IMR-90 (cell line): ENCODE results near the gene ATG9B. TPM values are rescaled to one million over a fixed set of nuclear protein-coding genes. Genes with fewer than 3 reads are reported as not detected.

Source experiments
- ATAC-seq: fragments of 200-7000 bp; cut with Tn5 transposase; 2 replicates; pipeline ENCODE4 v1.9.1; 2020; ENCODE audit warnings: low read depth, mild to moderate bottlenecking, moderate library complexity
- BruUV-seq: library from RNA; stranded (reverse); fragments of 400-500 nt; replicated peaks from 2 replicates; lab custom pipeline; 2021; lab: Mats Ljungman, UMichigan
- CTCF ChIA-PET: fragments of 300-600 bp; formaldehyde crosslinking; extraction: SDS; loops from one replicate; lab custom pipeline; 2021; ENCODE audit warnings: antibody characterized with exemption; lab: Yijun Ruan, JAX
- POLR2A ChIA-PET: fragments of 300-600 bp; sonication (Branson Sonifier 250); formaldehyde crosslinking; loops from one replicate; lab custom pipeline; 2022; ENCODE audit warnings: antibody characterized with exemption; ENCODE audit not compliant: unreplicated experiment; lab: Charles Lee
- DNase-seq: peaks from one replicate; pipeline ENCODE4 v3.0.0; 2013
- H2AFZ ChIP-seq: replicated peaks from 2 replicates; pipeline ENCODE3; 2013; ENCODE audit warnings: low read length, mild to moderate bottlenecking; ENCODE audit not compliant: poor library complexity
- H2AK5ac ChIP-seq: 2 replicates; pipeline ENCODE4 v1.6.1; 2013; ENCODE audit warnings: low read depth, low read length, inconsistent platforms
- H2AK9ac ChIP-seq: replicated peaks from 2 replicates; pipeline ENCODE3; 2013; ENCODE audit warnings: mild to moderate bottlenecking, low read depth, low read length, moderate library complexity; ENCODE audit not compliant: poor library complexity
- H2BK120ac ChIP-seq: 2 replicates; pipeline ENCODE4 v1.6.1; 2013; ENCODE audit warnings: low read depth, low read length, inconsistent platforms
- H2BK15ac ChIP-seq: 3 replicates; pipeline ENCODE4 v1.6.1; 2013; ENCODE audit warnings: low read depth, low read length, inconsistent platforms
- H2BK20ac ChIP-seq: 2 replicates; pipeline ENCODE4 v1.6.1; 2013; ENCODE audit warnings: low read depth, mild to moderate bottlenecking, inconsistent platforms, low read length, moderate library complexity
- H2BK5ac ChIP-seq: 2 replicates; pipeline ENCODE4 v1.6.1; 2013; ENCODE audit warnings: mild to moderate bottlenecking, low read depth, low read length, inconsistent platforms; ENCODE audit not compliant: poor library complexity, severe bottlenecking
- H3K14ac ChIP-seq: replicated peaks from 2 replicates; pipeline ENCODE4 v1.6.1; 2013; ENCODE audit warnings: low read depth, low read length, inconsistent platforms
- H3K18ac ChIP-seq: 2 replicates; pipeline ENCODE4 v1.6.1; 2013; ENCODE audit warnings: low read depth, low read length, control low read depth
- H3K23ac ChIP-seq: 2 replicates; pipeline ENCODE4 v1.6.1; 2013; ENCODE audit warnings: low read depth, low read length, inconsistent platforms
- H3K27ac ChIP-seq: 2 replicates; pipeline ENCODE4 v1.5.1; 2013; ENCODE audit warnings: mild to moderate bottlenecking, control low read depth, low read length; ENCODE audit not compliant: insufficient read depth
- H3K27me3 ChIP-seq: 2 replicates; pipeline ENCODE4 v1.6.1; 2013; ENCODE audit warnings: low read length; ENCODE audit not compliant: control insufficient read depth, insufficient read depth
- H3K36me3 ChIP-seq: 2 replicates; pipeline ENCODE4 v1.6.1; 2013; ENCODE audit warnings: low read length, mixed read lengths; ENCODE audit not compliant: control insufficient read depth, insufficient read depth
- H3K4ac ChIP-seq: 2 replicates; pipeline ENCODE4 v1.6.1; 2013; ENCODE audit warnings: low read depth, low read length, inconsistent platforms
- H3K4me1 ChIP-seq: 2 replicates; pipeline ENCODE4 v1.6.1; 2013; ENCODE audit warnings: low read length, mixed read lengths; ENCODE audit not compliant: control insufficient read depth, insufficient read depth
- H3K4me2 ChIP-seq: 2 replicates; pipeline ENCODE4 v1.6.1; 2013; ENCODE audit warnings: low read depth, mild to moderate bottlenecking, control low read depth, low read length, moderate library complexity
- H3K4me3 ChIP-seq: 2 replicates; pipeline ENCODE4 v1.5.1; 2013; ENCODE audit warnings: low read depth, mild to moderate bottlenecking, control low read depth, low read length, moderate library complexity; ENCODE audit not compliant: insufficient read depth
- H3K56ac ChIP-seq: 2 replicates; pipeline ENCODE4 v1.6.1; 2013; ENCODE audit warnings: low read length, inconsistent platforms; ENCODE audit not compliant: insufficient read depth; ENCODE audit errors: extremely low read depth
- H3K79me1 ChIP-seq, 2 experiments: 2 replicates each; pipeline ENCODE4 v1.6.1; 2013; ENCODE audit warnings: low read length in 2 of 2, inconsistent platforms in 1 of 2, low read depth in 1 of 2
- H3K9ac ChIP-seq: 2 replicates; pipeline ENCODE4 v1.6.1; 2013; ENCODE audit warnings: low read depth, low read length, control low read depth
- H3K9me1 ChIP-seq: 2 replicates; pipeline ENCODE4 v1.6.1; 2013; ENCODE audit warnings: low read length, inconsistent platforms; ENCODE audit not compliant: insufficient read depth
- H3K9me3 ChIP-seq: 2 replicates; pipeline ENCODE4 v1.6.1; 2013; ENCODE audit warnings: low read length; ENCODE audit not compliant: control insufficient read depth, insufficient read depth
- H4K20me1 ChIP-seq: 2 replicates; pipeline ENCODE4 v1.6.1; 2013; ENCODE audit warnings: low read length, inconsistent platforms; ENCODE audit not compliant: insufficient read depth
- H4K5ac ChIP-seq: 2 replicates; pipeline ENCODE4 v1.6.1; 2013; ENCODE audit warnings: mild to moderate bottlenecking, low read depth, low read length, control low read depth
- H4K8ac ChIP-seq, 2 experiments: 2 replicates each; pipeline ENCODE4 v1.6.1; 2013; ENCODE audit warnings: low read depth in 2 of 2, low read length in 2 of 2, control low read depth in 1 of 2, inconsistent platforms in 1 of 2
- H4K91ac ChIP-seq: 2 replicates; pipeline ENCODE4 v1.6.1; 2013; ENCODE audit warnings: low read depth, low read length, inconsistent platforms; ENCODE audit not compliant: insufficient read depth
- BHLHE40 ChIP-seq: fragments of 150-350 bp; IDR thresholded peaks from 2 replicates; pipeline ENCODE4 v1.6.1; 2016; ENCODE audit warnings: mild to moderate bottlenecking, low read depth, low read length
- CEBPB ChIP-seq: IDR thresholded peaks from 2 replicates; pipeline ENCODE4 v1.6.1; 2012; ENCODE audit warnings: low read depth, low read length, improper control_type of control experiment
- CHD1 ChIP-seq: IDR thresholded peaks from 2 replicates; pipeline ENCODE4 v1.6.1; 2012; ENCODE audit warnings: low read depth, low read length, improper control_type of control experiment
- FOS ChIP-seq: fragments of 150-350 bp; IDR thresholded peaks from 2 replicates; pipeline ENCODE4 v1.6.1; 2016; ENCODE audit warnings: low read depth, low read length
- MAZ ChIP-seq: IDR thresholded peaks from 2 replicates; pipeline ENCODE4 v1.6.1; 2012; ENCODE audit warnings: low read depth, mild to moderate bottlenecking, low read length, improper control_type of control experiment, moderate library complexity, borderline replicate concordance
- MXI1 ChIP-seq: IDR thresholded peaks from 2 replicates; pipeline ENCODE4 v1.6.1; 2012; ENCODE audit warnings: low read depth, mild to moderate bottlenecking, low read length, moderate library complexity, borderline replicate concordance
- POLR2A ChIP-seq: IDR thresholded peaks from 2 replicates; pipeline ENCODE4 v1.6.1; 2012; ENCODE audit warnings: mild to moderate bottlenecking, low read depth, low read length
- RAD21 ChIP-seq: IDR thresholded peaks from 2 replicates; pipeline ENCODE4 v1.6.1; 2012; ENCODE audit warnings: low read length, improper control_type of control experiment
- RCOR1 ChIP-seq: IDR thresholded peaks from 2 replicates; pipeline ENCODE4 v1.6.1; 2012; ENCODE audit warnings: mild to moderate bottlenecking, low read length, improper control_type of control experiment; ENCODE audit not compliant: insufficient replicate concordance
- RFX5 ChIP-seq: IDR thresholded peaks from 2 replicates; pipeline ENCODE4 v1.8.0; 2012; ENCODE audit warnings: low read depth, mild to moderate bottlenecking, low read length, moderate library complexity
- SMC3 ChIP-seq: fragments of 150-350 bp; IDR thresholded peaks from 2 replicates; pipeline ENCODE4 v1.6.1; 2016; ENCODE audit warnings: low read depth, mild to moderate bottlenecking, antibody characterized with exemption, low read length, moderate library complexity
- WGBS, 2 experiments: methylation state at CpG; one replicate each; pipeline versions ENCODE4 v1.1.5 to v1.1.7; 2013; ENCODE audit warnings: missing lambda C conversion rate in 2 of 2; ENCODE audit not compliant: insufficient read length in 1 of 2; ENCODE audit errors: extremely low coverage in 2 of 2; 5-methylcytosine and 5-hydroxymethylcytosine counted together
- dilution Hi-C: fragments of 300-500 bp; cut with HindIII; formaldehyde crosslinking; loops from one replicate; pipeline ENCODE4 v1.14.3; 2018; ENCODE audit warnings: low sequenced_read_pairs; ENCODE audit not compliant: unreplicated experiment
- in situ Hi-C: fragments of 300-500 bp; cut with MboI; formaldehyde crosslinking; loops from 3 replicates; pipeline ENCODE4 v1.14.3; 2019; ENCODE audit warnings: low sequenced_read_pairs, inconsistent platforms, mixed read lengths
- intact Hi-C: fragments of 100-400 bp; cut with micrococcal nuclease; formaldehyde crosslinking; loops from 2 replicates; pipeline ENCODE4 v1.10.0; 2022
- polyA plus RNA-seq, 3 experiments: library from polyadenylated mRNA; depleted of rRNA; stranded (reverse); fragments of >200 nt; gene quantifications; 2 replicates each; pipeline ENCODE4 v1.2.3, GENCODE V29; 2012; ENCODE audit warnings: low replicate concordance in 1 of 3
- total RNA-seq: library from RNA; depleted of rRNA; stranded (reverse); fragments of >200 nt; gene quantifications from 2 replicates; pipeline ENCODE4 v1.2.3, GENCODE V29; 2012
- TF ChIP-seq, protein P1 (sequence below): conservative IDR thresholded peaks from 2 replicates; pipeline ENCODE4 v1.5.1; 2012; ENCODE audit warnings: mild to moderate bottlenecking, low read depth, low read length, improper control_type of control experiment
- TF ChIP-seq, protein P2 (sequence below): fragments of 150-350 bp; IDR thresholded peaks from 2 replicates; pipeline ENCODE4 v1.6.1; 2017; ENCODE audit warnings: mild to moderate bottlenecking, antibody characterized with exemption, low read length, low read depth
- TF ChIP-seq, protein P3 (sequence below): fragments of 150-350 bp; IDR thresholded peaks from 2 replicates; pipeline ENCODE4 v1.6.1; 2016; ENCODE audit warnings: low read depth, mild to moderate bottlenecking, low read length, moderate library complexity, borderline replicate concordance

Gene ATG9B
- total and polyA plus RNA-seq, 2 of the 4 experiments (the other 2 are of a cell fraction), result 0.18 to 0.91 TPM

DNA sequence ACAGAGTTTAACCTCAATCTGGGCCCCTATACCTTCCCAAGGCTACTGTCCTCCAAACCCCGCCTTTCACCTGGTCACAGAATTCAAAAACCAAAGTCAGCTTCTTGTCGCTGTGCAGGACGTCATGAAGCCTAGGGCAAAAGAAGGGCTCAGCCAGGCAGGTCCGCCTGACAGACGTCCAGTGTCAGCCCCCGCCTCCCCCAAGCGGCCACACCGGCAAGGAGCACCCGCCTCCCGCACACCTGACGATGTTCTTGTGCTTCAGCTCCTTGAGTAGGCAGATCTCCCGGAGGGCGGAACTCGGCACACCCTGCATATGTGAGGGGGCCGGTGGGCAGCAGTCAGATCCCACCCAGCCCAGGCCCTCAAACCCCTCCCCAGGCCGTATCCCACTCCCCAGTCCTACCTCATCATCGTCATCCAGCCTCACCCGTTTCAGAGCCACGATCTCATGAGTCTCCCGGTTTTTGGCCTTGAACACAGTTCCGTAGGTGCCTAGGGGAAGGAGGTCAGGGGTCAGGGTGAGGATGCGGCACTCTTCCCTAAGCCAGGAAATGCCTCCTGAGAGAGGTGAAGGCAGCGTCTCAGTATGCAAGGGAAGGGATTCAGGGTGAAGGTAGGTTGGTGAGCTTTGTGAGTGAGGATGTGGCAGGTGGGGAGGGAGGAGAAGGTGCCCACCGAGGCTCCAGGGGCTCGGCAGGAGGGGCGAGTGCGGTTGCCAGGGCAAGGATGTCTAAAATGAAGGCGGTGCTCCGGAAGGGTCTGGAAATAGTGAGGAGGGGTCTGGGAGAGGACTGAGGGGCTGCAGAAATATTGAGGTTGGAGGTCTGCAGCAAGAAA, 32.6 kb upstream of the ATG9B start:
- 26% methylated on average over 10 of the region's 29 CpGs; no CpG with 5 or more reads in 1 of the 2 experiments for WGBS, 2 experiments
- H3K9ac ChIP-seq, result peak overlapping the region; percentile 88
- H3K56ac ChIP-seq, result peak overlapping the region; percentile 10; the same call in 1 of the 2 replicates
- no peak overlapping the region for H2BK5ac ChIP-seq
- peak overlapping the region; percentile 67 for H3K4me3 ChIP-seq
- BruUV-seq, result no TSS peak
- no peaks in the 10 kb centered on the region for H3K9me3 ChIP-seq
- peaks cover 31% of the 10 kb centered on the region for H3K4me1 ChIP-seq
- H3K14ac ChIP-seq, result peak overlapping the region; percentile 92; the same call in 1 of the 2 replicates
- H3K36me3 ChIP-seq, result no peaks in the 10 kb centered on the region
- peak overlapping the region; percentile 17; the same call in 1 of the 2 replicates for H4K5ac ChIP-seq
- peak overlapping the region; percentile 78; the same call in 1 of the 2 replicates for H2AK5ac ChIP-seq
- no peak overlapping the region for H3K18ac ChIP-seq
- H4K91ac ChIP-seq, result peak overlapping the region; percentile 77
- H3K27me3 ChIP-seq, result no peaks in the 10 kb centered on the region
- in situ Hi-C loops, result no loop called here
- H4K8ac ChIP-seq, result peak overlapping the region; percentile 90
- H2BK15ac ChIP-seq, result no peak overlapping the region
- peak overlapping the region; percentile 94 for H2AK9ac ChIP-seq
- H2AFZ ChIP-seq, result peak overlapping the region; percentile 92
- DNase-seq (no peak), ATAC-seq (no peak)
- ChIA-PET POLR2A (no interaction called here), CTCF (interaction anchor here (0.8 kb wide), 1 partner anchor 1769 kb away, joined by 3 read pairs; no protein-coding TSS in a partner anchor)
- no peak overlapping the region for H2BK120ac ChIP-seq
- peak overlapping the region; percentile 76 for H3K4ac ChIP-seq
- dilution Hi-C loops, result no loop called here
- peaks cover 8% of the 10 kb centered on the region; the same call in 1 of the 2 replicates for H3K9me1 ChIP-seq
- no peak overlapping the region for H2BK20ac ChIP-seq
- intact Hi-C loops, result no loop called here
- peaks cover 7% of the 10 kb centered on the region; the same call in 1 of the 2 replicates for H4K20me1 ChIP-seq
- peaks cover 14 to 45% of the 10 kb centered on the region in 2 experiments for H3K79me1 ChIP-seq
- peak overlapping the region; percentile 45 for H3K27ac ChIP-seq
- peak overlapping the region; percentile 81 for H3K4me2 ChIP-seq
- peak overlapping the region; percentile 82; the same call in 1 of the 2 replicates for H3K23ac ChIP-seq
- TF ChIP-seq POLR2A (no peak), RFX5 (no peak), BHLHE40 (no peak), MXI1 (no peak), RAD21 (no peak), RCOR1 (no peak), SMC3 (no peak), FOS (no peak), CEBPB (no peak), CHD1 (no peak), MAZ (no peak)
- TF ChIP-seq, protein P1, sequence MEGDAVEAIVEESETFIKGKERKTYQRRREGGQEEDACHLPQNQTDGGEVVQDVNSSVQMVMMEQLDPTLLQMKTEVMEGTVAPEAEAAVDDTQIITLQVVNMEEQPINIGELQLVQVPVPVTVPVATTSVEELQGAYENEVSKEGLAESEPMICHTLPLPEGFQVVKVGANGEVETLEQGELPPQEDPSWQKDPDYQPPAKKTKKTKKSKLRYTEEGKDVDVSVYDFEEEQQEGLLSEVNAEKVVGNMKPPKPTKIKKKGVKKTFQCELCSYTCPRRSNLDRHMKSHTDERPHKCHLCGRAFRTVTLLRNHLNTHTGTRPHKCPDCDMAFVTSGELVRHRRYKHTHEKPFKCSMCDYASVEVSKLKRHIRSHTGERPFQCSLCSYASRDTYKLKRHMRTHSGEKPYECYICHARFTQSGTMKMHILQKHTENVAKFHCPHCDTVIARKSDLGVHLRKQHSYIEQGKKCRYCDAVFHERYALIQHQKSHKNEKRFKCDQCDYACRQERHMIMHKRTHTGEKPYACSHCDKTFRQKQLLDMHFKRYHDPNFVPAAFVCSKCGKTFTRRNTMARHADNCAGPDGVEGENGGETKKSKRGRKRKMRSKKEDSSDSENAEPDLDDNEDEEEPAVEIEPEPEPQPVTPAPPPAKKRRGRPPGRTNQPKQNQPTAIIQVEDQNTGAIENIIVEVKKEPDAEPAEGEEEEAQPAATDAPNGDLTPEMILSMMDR, result no peak
- TF ChIP-seq, protein P2, sequence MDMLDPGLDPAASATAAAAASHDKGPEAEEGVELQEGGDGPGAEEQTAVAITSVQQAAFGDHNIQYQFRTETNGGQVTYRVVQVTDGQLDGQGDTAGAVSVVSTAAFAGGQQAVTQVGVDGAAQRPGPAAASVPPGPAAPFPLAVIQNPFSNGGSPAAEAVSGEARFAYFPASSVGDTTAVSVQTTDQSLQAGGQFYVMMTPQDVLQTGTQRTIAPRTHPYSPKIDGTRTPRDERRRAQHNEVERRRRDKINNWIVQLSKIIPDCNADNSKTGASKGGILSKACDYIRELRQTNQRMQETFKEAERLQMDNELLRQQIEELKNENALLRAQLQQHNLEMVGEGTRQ, result no peak
- TF ChIP-seq, protein P3, sequence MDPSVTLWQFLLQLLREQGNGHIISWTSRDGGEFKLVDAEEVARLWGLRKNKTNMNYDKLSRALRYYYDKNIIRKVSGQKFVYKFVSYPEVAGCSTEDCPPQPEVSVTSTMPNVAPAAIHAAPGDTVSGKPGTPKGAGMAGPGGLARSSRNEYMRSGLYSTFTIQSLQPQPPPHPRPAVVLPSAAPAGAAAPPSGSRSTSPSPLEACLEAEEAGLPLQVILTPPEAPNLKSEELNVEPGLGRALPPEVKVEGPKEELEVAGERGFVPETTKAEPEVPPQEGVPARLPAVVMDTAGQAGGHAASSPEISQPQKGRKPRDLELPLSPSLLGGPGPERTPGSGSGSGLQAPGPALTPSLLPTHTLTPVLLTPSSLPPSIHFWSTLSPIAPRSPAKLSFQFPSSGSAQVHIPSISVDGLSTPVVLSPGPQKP, result no peak
